ENCODE measurements around the gene ATP2B3. TPM values are rescaled to one million over a fixed set of nuclear protein-coding genes. Genes with fewer than 3 reads are reported as not detected.

The ATP2B3 gene
- total RNA-seq, 1 experiment from 2014 or later: 0.21 TPM

DNA sequence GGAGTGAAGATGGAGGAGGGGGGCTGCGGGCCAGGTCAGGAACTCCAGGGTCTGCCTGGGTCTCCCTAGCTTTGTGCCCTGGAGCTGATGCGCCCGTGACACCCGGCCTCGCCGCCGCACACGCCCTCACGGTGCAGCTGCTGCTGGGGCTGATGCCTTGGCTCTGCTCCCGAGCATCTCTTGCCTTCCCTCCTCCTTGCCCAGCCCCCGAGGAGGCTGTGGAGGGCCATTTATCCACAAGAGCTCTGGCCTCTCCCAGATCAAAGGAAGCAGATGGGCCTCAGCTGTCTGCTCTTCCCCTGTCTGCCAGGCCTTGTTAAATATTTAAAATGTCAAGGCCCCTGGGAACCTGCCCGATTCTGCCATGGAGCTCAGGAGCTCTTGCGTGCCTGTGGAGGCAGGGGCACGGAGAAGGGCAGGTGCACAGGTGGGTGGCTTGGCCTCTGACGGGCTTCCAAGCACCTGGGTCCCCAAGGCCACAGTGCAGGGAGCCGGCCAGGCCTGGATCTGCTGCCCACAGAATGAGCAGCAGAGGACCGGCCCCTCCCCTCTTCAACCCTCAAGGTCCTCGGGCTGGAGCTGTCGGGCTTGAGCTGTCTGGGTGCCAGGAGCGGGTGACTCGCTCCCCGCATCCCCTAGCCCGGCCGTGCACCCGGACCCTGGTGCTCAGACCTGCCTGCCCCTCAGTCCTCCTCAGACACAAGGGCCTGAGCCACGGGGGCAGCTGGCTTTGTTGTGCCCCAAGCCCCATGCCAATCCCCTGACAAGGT lies 20.3 kb downstream of the ATP2B3 start:
- in situ Hi-C loops (cut with HindIII; ENCODE audit: low pct_unique_long_range_greater_than_20kb, low sequenced_read_pairs) (no loop called here), intact Hi-C loops (cut with micrococcal nuclease; ENCODE audit: unreplicated experiment) (loop anchor here (5.0 kb wide), 1 partner anchor 110 kb away; the partner anchor contains the start of gene DUSP9)
- BruUV-seq (replicated peaks): no TSS peak
- H3K36me3 ChIP-seq (ENCODE audit: control insufficient read depth, insufficient read depth, low read length): no peaks in the 10 kb centered on the region
- H3K9me3 ChIP-seq (ENCODE audit: control insufficient read depth, insufficient read depth, low read depth, low read length): no peaks in the 10 kb centered on the region
- H3K27me3 ChIP-seq (ENCODE audit: control insufficient read depth, insufficient read depth, low read length): no peaks in the 10 kb centered on the region
- H3K4me1 ChIP-seq (ENCODE audit: control insufficient read depth, insufficient read depth, low read length): no peaks in the 10 kb centered on the region; the same call in 1 of the 2 replicates
- no peak overlapping the region for H3K4me3 ChIP-seq (ENCODE audit: low read depth in 2 of 2, low read length in 2 of 2)
- TF ChIP-seq, protein P1, sequence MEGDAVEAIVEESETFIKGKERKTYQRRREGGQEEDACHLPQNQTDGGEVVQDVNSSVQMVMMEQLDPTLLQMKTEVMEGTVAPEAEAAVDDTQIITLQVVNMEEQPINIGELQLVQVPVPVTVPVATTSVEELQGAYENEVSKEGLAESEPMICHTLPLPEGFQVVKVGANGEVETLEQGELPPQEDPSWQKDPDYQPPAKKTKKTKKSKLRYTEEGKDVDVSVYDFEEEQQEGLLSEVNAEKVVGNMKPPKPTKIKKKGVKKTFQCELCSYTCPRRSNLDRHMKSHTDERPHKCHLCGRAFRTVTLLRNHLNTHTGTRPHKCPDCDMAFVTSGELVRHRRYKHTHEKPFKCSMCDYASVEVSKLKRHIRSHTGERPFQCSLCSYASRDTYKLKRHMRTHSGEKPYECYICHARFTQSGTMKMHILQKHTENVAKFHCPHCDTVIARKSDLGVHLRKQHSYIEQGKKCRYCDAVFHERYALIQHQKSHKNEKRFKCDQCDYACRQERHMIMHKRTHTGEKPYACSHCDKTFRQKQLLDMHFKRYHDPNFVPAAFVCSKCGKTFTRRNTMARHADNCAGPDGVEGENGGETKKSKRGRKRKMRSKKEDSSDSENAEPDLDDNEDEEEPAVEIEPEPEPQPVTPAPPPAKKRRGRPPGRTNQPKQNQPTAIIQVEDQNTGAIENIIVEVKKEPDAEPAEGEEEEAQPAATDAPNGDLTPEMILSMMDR (IDR thresholded peaks at IDR 0.05): no peak
- TF ChIP-seq, protein P2, sequence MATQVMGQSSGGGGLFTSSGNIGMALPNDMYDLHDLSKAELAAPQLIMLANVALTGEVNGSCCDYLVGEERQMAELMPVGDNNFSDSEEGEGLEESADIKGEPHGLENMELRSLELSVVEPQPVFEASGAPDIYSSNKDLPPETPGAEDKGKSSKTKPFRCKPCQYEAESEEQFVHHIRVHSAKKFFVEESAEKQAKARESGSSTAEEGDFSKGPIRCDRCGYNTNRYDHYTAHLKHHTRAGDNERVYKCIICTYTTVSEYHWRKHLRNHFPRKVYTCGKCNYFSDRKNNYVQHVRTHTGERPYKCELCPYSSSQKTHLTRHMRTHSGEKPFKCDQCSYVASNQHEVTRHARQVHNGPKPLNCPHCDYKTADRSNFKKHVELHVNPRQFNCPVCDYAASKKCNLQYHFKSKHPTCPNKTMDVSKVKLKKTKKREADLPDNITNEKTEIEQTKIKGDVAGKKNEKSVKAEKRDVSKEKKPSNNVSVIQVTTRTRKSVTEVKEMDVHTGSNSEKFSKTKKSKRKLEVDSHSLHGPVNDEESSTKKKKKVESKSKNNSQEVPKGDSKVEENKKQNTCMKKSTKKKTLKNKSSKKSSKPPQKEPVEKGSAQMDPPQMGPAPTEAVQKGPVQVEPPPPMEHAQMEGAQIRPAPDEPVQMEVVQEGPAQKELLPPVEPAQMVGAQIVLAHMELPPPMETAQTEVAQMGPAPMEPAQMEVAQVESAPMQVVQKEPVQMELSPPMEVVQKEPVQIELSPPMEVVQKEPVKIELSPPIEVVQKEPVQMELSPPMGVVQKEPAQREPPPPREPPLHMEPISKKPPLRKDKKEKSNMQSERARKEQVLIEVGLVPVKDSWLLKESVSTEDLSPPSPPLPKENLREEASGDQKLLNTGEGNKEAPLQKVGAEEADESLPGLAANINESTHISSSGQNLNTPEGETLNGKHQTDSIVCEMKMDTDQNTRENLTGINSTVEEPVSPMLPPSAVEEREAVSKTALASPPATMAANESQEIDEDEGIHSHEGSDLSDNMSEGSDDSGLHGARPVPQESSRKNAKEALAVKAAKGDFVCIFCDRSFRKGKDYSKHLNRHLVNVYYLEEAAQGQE (IDR thresholded peaks at IDR 0.05; ENCODE audit: insufficient read depth in 1 of 2, low read depth in 2 of 2, low read length in 1 of 2): no peak
- TF ChIP-seq SIN3A (IDR thresholded peaks at IDR 0.05; ENCODE audit: borderline replicate concordance, insufficient read depth, low read depth, low read length) (no peak), POLR2AphosphoS5 (IDR thresholded peaks at IDR 0.05; ENCODE audit: low read depth, low read length) (no peak), TCF7L2 (IDR thresholded peaks at IDR 0.05; ENCODE audit: low read depth, low read length) (no peak)
- no peak overlapping the region for H3K27ac ChIP-seq (ENCODE audit: low read length)
- CTCF ChIA-PET: interaction anchor here (0.7 kb wide), 1 partner anchor 115 kb away, joined by 3 read pairs; no protein-coding TSS in a partner anchor
- POLR2A ChIA-PET: no interaction called here
- no peak for ATAC-seq
- DNase-seq (ENCODE audit: low read depth, low spot score): no peak

DNA sequence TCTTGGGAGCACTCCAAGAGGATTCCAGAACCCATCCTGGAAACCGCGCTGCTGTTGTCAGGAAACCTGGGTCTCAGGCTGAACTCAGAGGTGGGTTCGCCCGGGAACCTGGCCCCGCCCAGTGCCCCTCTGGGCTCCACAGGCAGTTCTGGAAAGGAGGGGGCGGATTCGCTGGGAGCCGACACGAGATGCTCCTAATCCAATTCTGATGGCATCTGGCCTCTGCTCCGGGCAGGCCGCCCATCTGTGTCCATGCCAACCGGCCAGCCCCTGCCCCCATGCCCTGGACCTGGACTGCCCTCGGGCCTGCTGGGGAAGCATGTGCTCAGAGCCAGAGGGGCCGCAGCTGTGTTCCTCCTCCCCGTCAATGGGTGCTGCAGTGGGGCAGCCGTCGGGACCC lies 21.0 kb downstream of the ATP2B3 start:
- in situ Hi-C loops (cut with HindIII; ENCODE audit: low pct_unique_long_range_greater_than_20kb, low sequenced_read_pairs) (no loop called here), intact Hi-C loops (cut with micrococcal nuclease; ENCODE audit: unreplicated experiment) (loop anchor here (5.0 kb wide), 1 partner anchor 109 kb away; the partner anchor contains the start of gene DUSP9)
- ATAC-seq (no peak), DNase-seq (ENCODE audit: low read depth, low spot score) (no peak)
- no peaks in the 10 kb centered on the region for H3K36me3 ChIP-seq (ENCODE audit: control insufficient read depth, insufficient read depth, low read length)
- no peak overlapping the region for H3K27ac ChIP-seq (ENCODE audit: low read length)
- no peaks in the 10 kb centered on the region for H3K9me3 ChIP-seq (ENCODE audit: control insufficient read depth, insufficient read depth, low read depth, low read length)
- no peak overlapping the region for H3K4me3 ChIP-seq (ENCODE audit: low read depth in 2 of 2, low read length in 2 of 2)
- no peaks in the 10 kb centered on the region for H3K27me3 ChIP-seq (ENCODE audit: control insufficient read depth, insufficient read depth, low read length)
- BruUV-seq (replicated peaks): no TSS peak
- CTCF ChIA-PET: interaction anchor here (0.9 to 1.3 kb wide), 2 partner anchors 26 to 124 kb away, joined by 4 to 6 read pairs; no protein-coding TSS in a partner anchor
- TF ChIP-seq SIN3A (IDR thresholded peaks at IDR 0.05; ENCODE audit: borderline replicate concordance, insufficient read depth, low read depth, low read length) (no peak), TCF7L2 (IDR thresholded peaks at IDR 0.05; ENCODE audit: low read depth, low read length) (no peak), POLR2AphosphoS5 (IDR thresholded peaks at IDR 0.05; ENCODE audit: low read depth, low read length) (no peak)
- TF ChIP-seq, protein P1 (IDR thresholded peaks at IDR 0.05): no peak
- TF ChIP-seq, protein P2 (IDR thresholded peaks at IDR 0.05; ENCODE audit: insufficient read depth in 1 of 2, low read depth in 2 of 2, low read length in 1 of 2): no peak
- POLR2A ChIA-PET: no interaction called here
- no peaks in the 10 kb centered on the region; the same call in 1 of the 2 replicates for H3K4me1 ChIP-seq (ENCODE audit: control insufficient read depth, insufficient read depth, low read length)

Measured in Panc1 (cell line).